Measurements from ENCODE around the gene VPS35L. TPM values are rescaled to one million over a fixed set of nuclear protein-coding genes. Genes with fewer than 3 reads are reported as not detected.
"Not testable (repeated sequence)": the region's sequence is repeated elsewhere in the genome, so short reads cannot be mapped to it uniquely, and the experiment has no call there.

Gene VPS35L
- total RNA-seq, 1 donor, result 29.4 TPM

DNA sequence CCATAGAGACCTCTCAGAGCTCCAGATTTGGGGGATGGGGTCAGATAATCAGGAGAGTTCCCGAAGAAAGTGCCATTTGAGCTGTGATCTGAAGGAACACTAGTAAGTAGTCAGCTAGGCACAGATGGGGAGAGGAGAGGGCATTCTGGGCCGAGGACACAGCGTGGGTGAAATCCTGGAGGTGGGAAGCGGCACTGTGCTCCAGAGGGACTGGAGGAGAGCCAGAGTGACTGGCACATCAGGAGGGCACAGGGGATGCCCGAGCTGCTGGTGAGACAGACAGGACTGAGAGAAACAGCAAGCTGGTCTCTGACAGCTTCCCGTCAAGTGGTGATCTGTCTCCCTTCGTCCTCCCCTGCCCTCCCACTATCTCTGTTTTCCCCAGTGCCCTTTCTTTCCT is 121.9 kb downstream of the VPS35L start:
- no peak overlapping the region for H3K4me3 ChIP-seq (ENCODE audit: low read length)
- H3K4me1 ChIP-seq (ENCODE audit: insufficient read depth, low read length), result no peaks in the 10 kb centered on the region
- no peaks in the 10 kb centered on the region for H3K9me3 ChIP-seq (ENCODE audit: low read depth, low read length)
- H3K27me3 ChIP-seq (ENCODE audit: insufficient read depth, low read length), result no peaks in the 10 kb centered on the region

DNA sequence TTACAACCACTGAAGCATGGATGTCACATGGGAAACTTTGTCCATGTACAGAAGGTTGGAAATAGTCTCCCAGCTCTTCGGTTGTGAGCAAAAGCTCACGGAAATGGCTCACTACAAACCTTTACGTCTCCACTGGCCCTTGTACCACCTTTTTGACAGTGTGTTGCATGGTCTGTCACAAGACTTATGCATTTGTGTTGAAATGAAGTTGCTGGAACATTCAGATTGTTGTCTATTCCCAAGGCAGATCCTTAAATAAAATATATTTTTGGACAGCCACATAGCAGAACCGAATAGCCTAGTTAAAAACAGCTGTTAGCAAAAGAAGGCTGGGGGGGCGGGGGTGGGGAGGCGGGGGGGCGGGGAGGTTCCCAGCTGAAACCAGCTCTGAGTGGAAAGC is 123.3 kb downstream of the VPS35L start:
- no peak overlapping the region for H3K4me3 ChIP-seq (ENCODE audit: low read length)
- no peaks in the 10 kb centered on the region for H3K27me3 ChIP-seq (ENCODE audit: insufficient read depth, low read length)
- no peaks in the 10 kb centered on the region for H3K9me3 ChIP-seq (ENCODE audit: low read depth, low read length)
- H3K4me1 ChIP-seq (ENCODE audit: insufficient read depth, low read length), result no peaks in the 10 kb centered on the region

DNA sequence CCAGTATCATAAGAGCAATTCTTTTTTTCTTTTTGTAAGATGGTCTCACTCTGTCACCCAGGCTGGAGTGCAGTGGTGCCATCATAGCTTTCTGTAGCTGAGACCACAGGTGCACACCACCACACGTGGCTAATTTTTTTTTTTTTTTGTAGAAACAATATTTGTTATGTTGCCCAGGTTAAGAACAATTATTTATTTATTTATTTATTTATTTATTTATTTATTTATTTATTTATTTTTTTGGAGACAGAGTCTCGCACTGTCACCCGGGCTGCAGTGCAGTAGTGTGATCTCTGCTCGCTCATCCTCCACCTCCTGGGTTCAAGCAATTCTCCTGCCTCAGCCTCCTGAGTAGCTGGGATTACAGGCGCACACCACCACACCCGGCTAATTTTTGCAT is 123.8 kb downstream of the VPS35L start:
- not testable (repeated sequence) for H3K27me3 ChIP-seq (ENCODE audit: insufficient read depth, low read length); H3K4me3 ChIP-seq (ENCODE audit: low read length); H3K9me3 ChIP-seq (ENCODE audit: low read depth, low read length); H3K4me1 ChIP-seq (ENCODE audit: insufficient read depth, low read length)

DNA sequence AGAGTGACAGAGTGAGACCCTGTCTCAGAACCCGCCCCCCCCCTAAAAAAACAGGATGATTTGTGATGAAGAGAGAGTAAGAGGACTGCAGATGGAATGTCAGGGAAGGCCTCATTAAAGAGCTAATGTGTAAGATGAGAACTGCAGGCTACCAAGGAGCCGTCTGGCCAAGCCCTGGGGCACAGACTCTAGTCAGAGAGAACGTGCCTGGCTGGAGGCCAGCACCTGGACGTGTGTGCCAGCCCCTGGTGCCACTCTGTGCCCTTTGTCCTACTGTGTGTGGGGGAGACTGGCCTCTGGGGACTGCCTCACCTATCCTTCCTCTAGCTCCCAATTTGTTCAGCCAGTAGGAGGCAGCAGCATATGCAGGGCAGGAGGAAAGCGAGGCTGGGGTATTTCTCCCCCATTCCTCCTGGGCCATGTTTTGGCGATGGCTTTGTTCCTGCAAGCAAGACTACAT is 125.4 kb downstream of the VPS35L start:
- no peaks in the 10 kb centered on the region for H3K4me1 ChIP-seq (ENCODE audit: insufficient read depth, low read length)
- no peaks in the 10 kb centered on the region for H3K27me3 ChIP-seq (ENCODE audit: insufficient read depth, low read length)
- no peak overlapping the region for H3K4me3 ChIP-seq (ENCODE audit: low read length)
- H3K9me3 ChIP-seq (ENCODE audit: low read depth, low read length), result no peaks in the 10 kb centered on the region

DNA sequence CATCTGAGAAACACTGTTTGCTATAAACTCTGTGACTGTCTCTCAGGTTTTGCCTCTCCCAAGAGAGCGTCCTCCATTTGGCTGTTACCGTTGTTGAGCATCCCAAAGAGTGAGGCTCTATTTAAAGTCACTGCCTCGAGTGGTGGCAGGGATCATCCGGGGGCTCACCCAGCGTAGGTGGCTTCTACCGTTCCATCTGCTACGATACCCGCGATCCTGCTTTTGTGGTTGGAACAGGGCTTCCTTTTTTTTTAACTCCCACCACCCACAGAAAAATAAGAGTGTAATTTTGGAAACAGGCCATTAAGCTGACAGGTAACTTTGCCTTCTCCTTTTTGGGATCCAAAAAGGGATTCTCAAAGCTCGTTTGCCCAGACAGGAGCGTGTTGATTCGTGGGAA is 126.1 kb downstream of the VPS35L start:
- Histone ChIP-seq H3K4me1 (ENCODE audit: insufficient read depth, low read length) (no peaks in the 10 kb centered on the region), H3K4me3 (ENCODE audit: low read length) (no peak overlapping the region), H3K9me3 (ENCODE audit: low read depth, low read length) (no peaks in the 10 kb centered on the region), H3K27me3 (ENCODE audit: insufficient read depth, low read length) (no peaks in the 10 kb centered on the region)

DNA sequence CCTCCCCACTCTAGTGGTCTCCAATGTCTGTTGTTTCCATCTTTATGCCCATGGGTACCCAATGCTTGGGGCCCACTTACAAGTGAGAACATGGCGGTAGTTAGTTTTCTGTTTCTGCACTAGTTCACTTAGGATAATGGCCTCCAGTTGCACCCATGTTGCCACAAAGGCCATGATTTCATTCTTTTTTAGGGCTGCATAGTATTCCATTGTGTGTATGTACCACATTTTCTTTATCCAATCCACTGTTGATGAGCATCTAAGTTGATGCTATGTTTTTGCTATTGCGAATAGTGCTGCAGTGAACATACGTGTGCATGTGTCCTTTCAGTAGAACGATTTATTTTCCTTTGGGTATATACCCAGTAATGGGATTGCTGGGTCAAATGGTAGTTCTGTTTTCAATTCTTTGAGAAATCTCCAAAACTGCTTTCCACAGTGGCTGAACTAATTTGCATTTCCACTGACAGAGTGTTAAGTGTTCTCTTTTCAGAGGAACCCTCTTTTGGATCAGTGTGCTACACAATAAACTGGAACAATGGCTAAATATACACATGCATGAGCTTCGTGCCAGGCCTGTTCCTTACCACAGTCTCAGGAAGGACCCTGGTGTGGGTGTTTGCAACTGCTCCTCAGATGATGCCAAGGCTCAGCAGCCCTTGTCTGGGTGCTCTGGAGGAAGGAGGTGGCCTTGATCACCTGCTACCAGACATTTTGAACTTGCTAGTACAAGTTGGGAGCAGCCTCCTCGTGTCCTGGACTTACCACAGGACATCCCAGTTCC is 128.1 kb downstream of the VPS35L start:
- no peaks in the 10 kb centered on the region for H3K9me3 ChIP-seq (ENCODE audit: low read depth, low read length)
- no peaks in the 10 kb centered on the region for H3K27me3 ChIP-seq (ENCODE audit: insufficient read depth, low read length)
- H3K4me1 ChIP-seq (ENCODE audit: insufficient read depth, low read length), result no peaks in the 10 kb centered on the region
- no peak overlapping the region for H3K4me3 ChIP-seq (ENCODE audit: low read length)

DNA sequence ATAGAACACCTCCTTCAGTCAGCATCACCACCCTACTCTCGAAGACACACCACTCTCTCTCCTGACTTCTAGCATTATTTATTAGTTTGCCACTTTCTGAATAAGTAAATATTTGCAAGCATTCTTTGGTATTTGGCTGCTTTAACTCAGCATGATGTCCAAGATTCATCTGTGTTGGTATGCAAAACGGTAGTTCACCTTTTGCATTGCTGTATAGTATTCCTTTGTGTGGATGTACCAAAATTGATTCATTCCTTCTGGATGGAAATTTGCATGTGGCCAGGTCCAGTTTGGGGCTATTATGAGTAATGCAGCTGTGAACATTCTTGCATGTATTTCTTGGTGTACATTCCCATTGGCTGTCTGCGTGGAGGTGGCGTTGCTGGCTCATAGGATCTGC is 129.7 kb downstream of the VPS35L start:
- Histone ChIP-seq H3K4me1 (ENCODE audit: insufficient read depth, low read length) (no peaks in the 10 kb centered on the region), H3K9me3 (ENCODE audit: low read depth, low read length) (no peaks in the 10 kb centered on the region), H3K27me3 (ENCODE audit: insufficient read depth, low read length) (no peaks in the 10 kb centered on the region)

GRCh38 chr16:19687279-19687678 is 131.8 kb downstream of the VPS35L start:
- Histone ChIP-seq H3K27me3 (ENCODE audit: insufficient read depth, low read length) (no peaks in the 10 kb centered on the region), H3K9me3 (ENCODE audit: low read depth, low read length) (no peaks in the 10 kb centered on the region), H3K4me1 (ENCODE audit: insufficient read depth, low read length) (no peaks in the 10 kb centered on the region), H3K4me3 (ENCODE audit: low read length) (no peak overlapping the region)

More for the DNA sequence above, 129.7 kb downstream of the VPS35L start:
- H3K4me3 ChIP-seq (ENCODE audit: low read length), result no peak overlapping the region

DNA sequence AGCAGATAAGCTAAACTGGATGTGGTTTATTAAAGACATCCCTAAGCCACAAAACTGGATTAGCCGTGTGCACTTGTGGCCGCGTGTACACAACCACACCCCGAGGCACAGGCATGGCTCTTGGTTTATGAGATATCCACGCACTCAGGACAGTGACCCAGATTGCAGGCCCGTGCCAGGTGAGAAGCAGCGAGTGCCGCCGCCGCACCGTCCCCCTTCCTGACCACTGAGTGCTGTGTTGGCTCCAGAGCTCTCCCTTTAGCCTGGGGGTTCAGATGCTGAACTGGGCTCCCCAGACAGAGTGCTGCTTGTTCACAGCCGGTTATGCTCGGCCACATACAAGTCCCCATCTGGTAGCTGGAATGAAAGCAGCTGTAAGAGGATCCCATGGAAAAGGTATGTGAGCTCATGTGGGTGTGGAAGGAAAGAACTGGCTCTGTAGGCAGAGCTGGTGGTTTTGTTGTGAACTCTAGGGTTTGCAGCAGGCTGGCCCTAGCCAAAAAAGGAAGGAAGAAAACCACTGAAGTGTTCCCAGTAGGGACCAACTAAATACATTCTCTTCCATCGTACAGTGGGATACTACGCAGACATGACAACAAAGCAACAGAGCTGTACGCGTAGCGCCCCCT is 133.0 kb downstream of the VPS35L start:
- H3K4me3 ChIP-seq (ENCODE audit: low read length), result no peak overlapping the region
- no peaks in the 10 kb centered on the region for H3K27me3 ChIP-seq (ENCODE audit: insufficient read depth, low read length)
- no peaks in the 10 kb centered on the region for H3K9me3 ChIP-seq (ENCODE audit: low read depth, low read length)
- H3K4me1 ChIP-seq (ENCODE audit: insufficient read depth, low read length), result no peaks in the 10 kb centered on the region

DNA sequence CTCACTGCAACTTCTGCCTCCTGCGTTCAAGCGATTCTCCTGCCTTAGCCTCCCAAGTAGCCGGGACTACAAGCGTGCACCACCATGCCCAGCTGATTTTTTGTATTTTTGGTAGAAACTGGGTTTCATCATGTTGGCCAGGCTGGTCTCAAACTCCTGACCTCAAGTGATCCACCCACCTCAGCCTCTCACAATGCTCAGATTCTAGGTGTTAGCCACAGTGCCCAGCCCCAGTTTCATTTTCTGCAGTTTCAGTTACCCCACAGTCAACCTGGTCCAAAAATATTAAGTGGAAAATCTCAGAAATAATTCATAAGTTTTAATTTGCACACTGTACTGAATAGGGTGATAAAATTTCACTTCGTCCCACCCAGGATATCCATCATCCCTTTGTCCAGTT is 133.8 kb downstream of the VPS35L start:
- no peaks in the 10 kb centered on the region for H3K4me1 ChIP-seq (ENCODE audit: insufficient read depth, low read length)
- no peaks in the 10 kb centered on the region for H3K27me3 ChIP-seq (ENCODE audit: insufficient read depth, low read length)
- no peak overlapping the region for H3K4me3 ChIP-seq (ENCODE audit: low read length)
- no peaks in the 10 kb centered on the region for H3K9me3 ChIP-seq (ENCODE audit: low read depth, low read length)

DNA sequence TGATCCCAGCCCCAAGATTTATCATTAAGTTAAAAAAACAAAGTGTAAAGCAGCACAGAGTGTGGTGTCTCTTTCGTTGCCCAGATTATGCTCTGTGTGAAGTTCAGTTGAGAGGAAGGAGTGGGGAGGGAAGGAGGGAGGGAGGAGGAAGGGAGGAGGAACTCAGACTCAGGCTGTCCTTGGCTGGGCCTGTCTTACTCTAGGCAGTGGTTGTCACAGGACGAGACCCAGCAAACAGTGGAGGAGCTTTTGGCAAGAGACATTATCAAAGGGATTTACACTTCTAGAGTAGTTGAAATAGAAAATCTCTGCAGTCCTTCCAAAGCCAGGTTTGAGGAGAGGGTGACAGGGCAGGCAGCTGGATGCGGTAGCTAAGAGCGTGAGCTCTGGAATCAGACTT is 134.7 kb downstream of the VPS35L start:
- no peaks in the 10 kb centered on the region for H3K9me3 ChIP-seq (ENCODE audit: low read depth, low read length)
- no peaks in the 10 kb centered on the region for H3K27me3 ChIP-seq (ENCODE audit: insufficient read depth, low read length)
- H3K4me3 ChIP-seq (ENCODE audit: low read length), result no peak overlapping the region
- no peaks in the 10 kb centered on the region for H3K4me1 ChIP-seq (ENCODE audit: insufficient read depth, low read length)

DNA sequence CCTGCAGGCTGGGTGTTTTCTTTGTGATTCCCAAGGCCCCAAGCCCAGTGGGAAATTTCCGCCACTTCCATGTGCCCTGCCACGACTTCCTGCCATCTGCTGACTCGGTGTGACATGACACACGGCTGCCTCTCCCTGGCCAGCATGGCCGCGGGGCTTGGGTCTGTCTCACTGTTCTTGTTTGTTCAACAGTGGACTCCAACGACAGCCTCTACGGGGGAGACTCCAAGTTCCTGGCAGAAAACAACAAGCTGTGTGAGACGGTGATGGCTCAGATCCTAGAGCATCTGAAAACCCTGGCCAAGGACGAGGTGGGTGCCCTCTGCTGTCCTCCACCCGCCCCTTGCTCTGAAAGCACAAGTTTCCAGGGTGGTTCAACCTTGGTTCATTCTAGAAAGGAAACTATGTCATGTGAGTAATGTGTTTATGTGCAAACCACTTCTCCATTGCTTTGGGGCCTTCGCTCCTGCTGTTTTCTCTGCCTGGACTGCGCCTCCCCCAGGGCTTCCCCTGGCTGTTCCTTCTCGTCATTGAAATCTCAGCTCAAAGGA is 135.7 kb downstream of the VPS35L start:
- Histone ChIP-seq H3K9me3 (ENCODE audit: low read depth, low read length) (no peaks in the 10 kb centered on the region), H3K4me3 (ENCODE audit: low read length) (no peak overlapping the region), H3K4me1 (ENCODE audit: insufficient read depth, low read length) (peaks cover 5% of the 10 kb centered on the region)

GRCh38 chr16:19694989-19695388 is 139.5 kb downstream of the VPS35L start:
- Histone ChIP-seq H3K9me3 (ENCODE audit: low read depth, low read length) (no peaks in the 10 kb centered on the region), H3K27me3 (ENCODE audit: insufficient read depth, low read length) (no peaks in the 10 kb centered on the region), H3K4me3 (ENCODE audit: low read length) (no peak overlapping the region), H3K4me1 (ENCODE audit: insufficient read depth, low read length) (peaks cover 26% of the 10 kb centered on the region)

More for the DNA sequence above, 135.7 kb downstream of the VPS35L start:
- H3K27me3 ChIP-seq (ENCODE audit: insufficient read depth, low read length), result no peaks in the 10 kb centered on the region

DNA sequence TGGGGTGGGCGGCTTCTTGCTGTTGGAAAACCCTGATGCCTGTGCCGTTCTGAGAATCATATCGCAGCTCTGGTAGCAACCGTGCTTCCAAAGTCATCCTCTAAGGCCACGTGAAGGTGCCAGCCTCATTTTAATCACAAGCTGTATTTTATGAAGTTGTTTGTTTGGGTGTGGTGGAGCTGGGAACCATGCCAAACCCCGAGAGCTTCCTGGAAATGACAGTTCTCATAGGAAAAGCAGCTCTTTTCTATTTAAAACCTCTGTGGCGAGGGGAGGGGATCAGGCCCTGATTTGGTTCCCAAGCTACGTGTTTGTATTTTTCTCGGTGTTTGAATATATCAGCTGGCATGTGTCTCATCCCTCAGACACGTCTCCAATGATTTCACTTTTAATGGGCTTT is 140.8 kb downstream of the VPS35L start:
- H3K4me1 ChIP-seq (ENCODE audit: insufficient read depth, low read length), result peaks cover 26% of the 10 kb centered on the region
- no peaks in the 10 kb centered on the region for H3K9me3 ChIP-seq (ENCODE audit: low read depth, low read length)
- H3K27me3 ChIP-seq (ENCODE audit: insufficient read depth, low read length), result no peaks in the 10 kb centered on the region
- H3K4me3 ChIP-seq (ENCODE audit: low read length), result no peak overlapping the region

GRCh38 chr16:19696961-19697360 is 141.5 kb downstream of the VPS35L start:
- peaks cover 26% of the 10 kb centered on the region for H3K4me1 ChIP-seq (ENCODE audit: insufficient read depth, low read length)
- H3K27me3 ChIP-seq (ENCODE audit: insufficient read depth, low read length), result no peaks in the 10 kb centered on the region
- H3K4me3 ChIP-seq (ENCODE audit: low read length), result no peak overlapping the region
- no peaks in the 10 kb centered on the region for H3K9me3 ChIP-seq (ENCODE audit: low read depth, low read length)
